GM23338 (cell line): ENCODE data around the gene RAD54L2. TPM values are rescaled to one million over a fixed set of nuclear protein-coding genes. Genes with fewer than 3 reads are reported as not detected.
"Not testable (repeated sequence)": the region's sequence is repeated elsewhere in the genome, so short reads cannot be mapped to it uniquely, and the experiment has no call there.

Experiments used
- ATAC-seq: fragments of 200-7000 bp; cut with Tn5 transposase; 3 replicates; pipeline ENCODE4 v1.9.1; 2020
- DNase-seq: peaks from one replicate; pipeline ENCODE4 v3.0.0-alpha.2; 2015; ENCODE audit warnings: low spot score
- H2AFZ ChIP-seq: fragments of 200-600 bp; sonication (generic); 2 replicates; pipeline ENCODE4 v1.8.0; 2016; ENCODE audit warnings: antibody characterized with exemption, mild to moderate bottlenecking, moderate library complexity
- H3F3A ChIP-seq: fragments of 200-600 bp; sonication (generic); replicated peaks from 2 replicates; pipeline ENCODE4 v1.8.0; 2017; ENCODE audit warnings: antibody characterized with exemption, mixed run types, low read depth
- H3K27ac ChIP-seq: fragments of 200-600 bp; sonication (generic); 2 replicates; pipeline ENCODE4 v1.6.1; 2016; ENCODE audit warnings: low read depth
- H3K27me3 ChIP-seq: fragments of 200-600 bp; sonication (generic); 2 replicates; pipeline ENCODE4 v1.8.0; 2016; ENCODE audit warnings: mild to moderate bottlenecking, mixed run types, moderate library complexity; ENCODE audit not compliant: insufficient read depth
- H3K36me3 ChIP-seq: fragments of 200-600 bp; sonication (generic); 2 replicates; pipeline ENCODE4 v1.8.0; 2016; ENCODE audit warnings: mild to moderate bottlenecking; ENCODE audit not compliant: insufficient read depth
- H3K4me1 ChIP-seq: fragments of 200-600 bp; sonication (generic); 2 replicates; pipeline ENCODE4 v1.8.0; 2016; ENCODE audit warnings: mild to moderate bottlenecking, moderate library complexity; ENCODE audit not compliant: insufficient read depth
- H3K4me2 ChIP-seq: fragments of 200-600 bp; sonication (generic); 2 replicates; pipeline ENCODE4 v1.7.1; 2017; ENCODE audit warnings: mixed run types
- H3K4me3 ChIP-seq: fragments of 200-600 bp; sonication (generic); 2 replicates; pipeline ENCODE4 v1.6.1; 2016; ENCODE audit warnings: mixed run types
- H3K79me2 ChIP-seq: fragments of 200-600 bp; sonication (generic); replicated peaks from 2 replicates; pipeline ENCODE4 v1.8.0; 2017; ENCODE audit warnings: mild to moderate bottlenecking; ENCODE audit not compliant: insufficient read depth
- H3K9me2 ChIP-seq: fragments of 200-600 bp; sonication (generic); 2 replicates; pipeline ENCODE4 v1.8.0; 2017; ENCODE audit not compliant: insufficient read depth
- H4K20me1 ChIP-seq: fragments of 200-600 bp; sonication (generic); replicated peaks from 2 replicates; pipeline ENCODE4 v1.8.0; 2017; ENCODE audit warnings: mild to moderate bottlenecking; ENCODE audit not compliant: insufficient read depth
- H3K27ac Mint-ChIP-seq: 2 replicates; pipeline ENCODE4 v1.8.0; 2020; ENCODE audit warnings: inconsistent platforms, mild to moderate bottlenecking, moderate library complexity, mixed read lengths
- H3K27me3 Mint-ChIP-seq: 3 replicates; pipeline ENCODE4 v1.8.0; 2022; ENCODE audit warnings: low read depth, mild to moderate bottlenecking, moderate library complexity, mixed read lengths, inconsistent platforms; ENCODE audit not compliant: insufficient read depth, poor library complexity
- H3K36me3 Mint-ChIP-seq: 3 replicates; pipeline ENCODE4 v1.8.0; 2021; ENCODE audit warnings: low read depth, mild to moderate bottlenecking, inconsistent platforms, moderate library complexity, mixed read lengths
- H3K4me1 Mint-ChIP-seq: 3 replicates; pipeline ENCODE4 v1.8.0; 2020; ENCODE audit warnings: mild to moderate bottlenecking, inconsistent platforms, mixed read lengths
- H3K4me3 Mint-ChIP-seq: 3 replicates; pipeline ENCODE4 v1.8.0; 2021; ENCODE audit warnings: moderate library complexity, mild to moderate bottlenecking, inconsistent platforms, mixed read lengths
- H3K9me3 Mint-ChIP-seq: 3 replicates; pipeline ENCODE4 v1.8.0; 2020; ENCODE audit warnings: moderate library complexity, mild to moderate bottlenecking, inconsistent platforms, mixed read lengths
- CTCF ChIP-seq, 2 experiments: fragments of 200-600 bp in 1 of 2; sonication (generic) in 1 of 2; conservative IDR thresholded peaks; 2 replicates each; pipeline versions ENCODE4 v1.5.1 to v1.6.1; 2016 to 2017; ENCODE audit warnings: antibody characterized with exemption in 2 of 2, low read depth in 2 of 2, mild to moderate bottlenecking in 2 of 2, moderate library complexity in 1 of 2
- EZH2phosphoT487 ChIP-seq: fragments of 200-600 bp; sonication (generic); IDR thresholded peaks from one replicate; pipeline ENCODE4 v1.8.1; 2018; ENCODE audit warnings: antibody characterized with exemption; ENCODE audit not compliant: unreplicated experiment
- NANOG ChIP-seq: IDR thresholded peaks from 2 replicates; pipeline ENCODE4 v1.6.1; 2016; ENCODE audit warnings: antibody characterized with exemption, borderline replicate concordance
- POLR2AphosphoS5 ChIP-seq: IDR thresholded peaks from 2 replicates; pipeline ENCODE4 v1.6.1; 2016; ENCODE audit warnings: antibody characterized with exemption, low read depth
- ZNF114 ChIP-seq: fragments of 250-450 bp; sonication (Bioruptor Pico); IDR thresholded peaks from 2 replicates; pipeline ENCODE4 v1.5.0; 2020; ENCODE audit warnings: mild to moderate bottlenecking, moderate library complexity
- ZNF331 ChIP-seq: fragments of 250-450 bp; sonication (Bioruptor Pico); IDR thresholded peaks from 2 replicates; pipeline ENCODE4 v1.5.0; 2020; ENCODE audit warnings: low read depth, mild to moderate bottlenecking, moderate library complexity
- polyA plus RNA-seq: library from polyadenylated mRNA; unstranded; fragments of >200 nt; fragmentation: Nextera tagmentation; extraction: Ambion mirVana; gene quantifications from 2 replicates; pipeline ENCODE4 v1.2.1, GENCODE V29; 2016
- total RNA-seq: library from RNA; depleted of rRNA; stranded (reverse); fragments of >200 nt; shearing (Covaris generic); gene quantifications from 2 replicates; pipeline ENCODE4 v1.2.3, GENCODE V29; 2014

The RAD54L2 gene
- total and polyA plus RNA-seq, 2 experiments from 2014 or later = 9.4 to 29.2 TPM

- Mint-ChIP-seq H3K9me3 (no peaks in the 10 kb centered on the region), H3K27ac (peak overlapping the region; percentile 34; the same call in 1 of the 2 replicates), H3K4me3 (no peak overlapping the region), H3K27me3 (peaks cover 9% of the 10 kb centered on the region), H3K4me1 (peaks cover 15% of the 10 kb centered on the region), H3K36me3 (peaks cover 2% of the 10 kb centered on the region; the same call in 2 of the 3 replicates)
- Histone ChIP-seq H3K4me3 (no peak overlapping the region), H2AFZ (no peak overlapping the region), H3F3A (no peaks in the 10 kb centered on the region), H3K4me2 (no peak overlapping the region), H3K27ac (no peak overlapping the region), H3K4me1 (peaks cover 14% of the 10 kb centered on the region; the same call in 1 of the 2 replicates), H4K20me1 (peaks cover 7% of the 10 kb centered on the region; the same call in 1 of the 2 replicates), H3K27me3 (no peaks in the 10 kb centered on the region), H3K36me3 (no peaks in the 10 kb centered on the region), H3K79me2 (peaks cover 46% of the 10 kb centered on the region), H3K9me2 (no peaks in the 10 kb centered on the region)
- peak; percentile 48; the same call in 2 of the 3 replicates for ATAC-seq
- no peak for TF ChIP-seq CTCF (conservative IDR thresholded peaks at IDR 0.05; ENCODE audit: low read depth in 2 of 2)
- peak; percentile 27 for DNase-seq
These were observed 21.4 kb downstream of the RAD54L2 start for GRCh38 chr3:51559961-51560360.

- not testable (repeated sequence) for H3K4me2 ChIP-seq, ATAC-seq, H3K27ac ChIP-seq, H3K27me3 ChIP-seq, H3K9me3 Mint-ChIP-seq, DNase-seq, H4K20me1 ChIP-seq, H3K36me3 Mint-ChIP-seq, H3K27ac Mint-ChIP-seq, H2AFZ ChIP-seq, H3K36me3 ChIP-seq, H3K27me3 Mint-ChIP-seq, H3K4me3 ChIP-seq, H3F3A ChIP-seq, H3K4me3 Mint-ChIP-seq, H3K9me2 ChIP-seq
- peaks cover 15% of the 10 kb centered on the region for H3K4me1 Mint-ChIP-seq
- peaks cover 56% of the 10 kb centered on the region for H3K79me2 ChIP-seq
- peaks cover 14% of the 10 kb centered on the region; the same call in 1 of the 2 replicates for H3K4me1 ChIP-seq
These were observed 23.9 kb downstream of the RAD54L2 start for GRCh38 chr3:51562403-51562802.

GRCh38 chr3:51568036-51568435 is 29.5 kb downstream of the RAD54L2 start:
- Histone ChIP-seq H3F3A (no peaks in the 10 kb centered on the region), H2AFZ (no peak overlapping the region), H3K4me1 (peaks cover 12% of the 10 kb centered on the region; the same call in 1 of the 2 replicates), H3K9me2 (no peaks in the 10 kb centered on the region), H3K4me3 (no peak overlapping the region), H3K79me2 (peaks cover 54% of the 10 kb centered on the region), H4K20me1 (peaks cover 8% of the 10 kb centered on the region), H3K36me3 (no peaks in the 10 kb centered on the region), H3K4me2 (no peak overlapping the region), H3K27me3 (no peaks in the 10 kb centered on the region), H3K27ac (peak overlapping the region; percentile 39; the same call in 1 of the 2 replicates)
- Mint-ChIP-seq H3K9me3 (no peaks in the 10 kb centered on the region), H3K27me3 (peaks cover 2% of the 10 kb centered on the region), H3K27ac (no peak overlapping the region), H3K36me3 (peaks cover 4% of the 10 kb centered on the region), H3K4me1 (peaks cover 15% of the 10 kb centered on the region; the same call in 2 of the 3 replicates), H3K4me3 (no peak overlapping the region)
- DNase-seq (no peak), ATAC-seq (no peak)
- no peak for TF ChIP-seq POLR2AphosphoS5
- TF ChIP-seq ZNF114 (CRISPR knock-in tag) = no peak
- no peak for TF ChIP-seq NANOG
- TF ChIP-seq EZH2phosphoT487 = no peak
- TF ChIP-seq ZNF331 (CRISPR knock-in tag) = no peak
